IPS-18c (cell line): Measurements from ENCODE around the gene NAA25.
"Not testable (repeated sequence)": the region's sequence is repeated elsewhere in the genome, so short reads cannot be mapped to it uniquely, and the experiment has no call there.

Experiments
- H3K4me3 ChIP-seq: 2 replicates; pipeline ENCODE4 v1.7.0; 2013; ENCODE audit warnings: low read depth, mild to moderate bottlenecking, low read length, moderate library complexity; ENCODE audit not compliant: insufficient read depth
- H3K9me3 ChIP-seq: one replicate; pipeline ENCODE4 v1.6.1; 2013; ENCODE audit warnings: mild to moderate bottlenecking, low read length, moderate library complexity; ENCODE audit not compliant: control insufficient read depth, insufficient read depth

The NAA25 gene

DNA sequence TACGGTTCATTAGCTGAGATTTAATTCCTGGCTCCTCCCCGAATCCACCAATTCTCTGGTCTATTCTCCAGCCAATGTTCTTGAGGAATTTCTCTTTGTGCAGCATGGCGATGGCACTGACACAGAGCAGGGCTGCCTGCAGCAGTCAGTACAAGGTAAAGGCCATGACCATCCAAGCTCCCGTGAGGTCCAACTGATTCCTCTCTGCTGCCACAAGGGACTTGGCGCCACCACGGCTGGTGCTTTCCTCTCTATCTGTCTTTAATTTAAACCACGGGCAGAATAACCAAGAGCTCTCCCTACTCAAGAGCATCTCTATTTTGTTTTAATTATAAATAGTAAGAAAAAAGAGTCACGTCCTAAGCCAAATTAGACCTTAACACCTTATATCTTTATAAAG lies 107.8 kb downstream of the NAA25 start:
- no peaks in the 10 kb centered on the region for H3K9me3 ChIP-seq
- H3K4me3 ChIP-seq, result no peak overlapping the region

DNA sequence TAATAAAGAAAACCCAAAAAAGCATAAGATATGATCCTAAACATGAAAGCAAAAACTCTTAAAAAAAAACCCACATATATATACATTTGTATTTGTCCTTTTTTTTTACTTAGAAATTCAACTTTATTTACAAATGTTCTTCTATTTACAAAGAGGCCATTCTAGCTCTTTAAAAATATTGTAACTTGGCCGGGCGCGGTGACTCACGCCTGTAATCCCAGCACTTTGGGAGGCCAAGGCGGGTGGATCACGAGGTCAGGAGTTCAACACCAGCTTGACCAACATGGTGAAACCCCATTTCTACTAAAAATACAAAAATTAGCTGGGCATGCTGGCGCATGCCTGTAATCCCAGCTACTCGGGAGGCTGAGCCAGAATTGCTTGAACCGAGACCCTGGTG lies 109.5 kb downstream of the NAA25 start:
- not testable (repeated sequence) for H3K9me3 ChIP-seq, H3K4me3 ChIP-seq

DNA sequence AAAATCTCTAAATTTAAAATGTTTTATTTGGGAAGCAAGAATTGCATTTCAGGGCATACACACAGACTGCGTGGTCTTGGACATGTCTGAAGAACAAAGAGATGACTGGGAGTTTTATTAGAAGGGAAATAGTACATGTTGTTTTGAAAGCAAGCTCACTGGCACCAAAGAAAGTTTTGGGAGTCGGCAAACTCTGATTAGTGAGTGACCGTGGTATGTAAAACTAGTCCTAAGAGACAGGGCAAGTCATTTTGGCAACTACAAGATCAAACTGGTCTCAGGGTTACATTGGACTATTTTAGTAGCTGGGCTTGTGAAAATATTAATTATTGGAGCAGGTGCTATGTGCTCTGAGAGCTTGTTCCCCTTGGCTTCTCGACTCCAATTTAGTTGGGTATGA lies 110.6 kb downstream of the NAA25 start:
- Histone ChIP-seq H3K9me3 (no peaks in the 10 kb centered on the region), H3K4me3 (no peak overlapping the region)

DNA sequence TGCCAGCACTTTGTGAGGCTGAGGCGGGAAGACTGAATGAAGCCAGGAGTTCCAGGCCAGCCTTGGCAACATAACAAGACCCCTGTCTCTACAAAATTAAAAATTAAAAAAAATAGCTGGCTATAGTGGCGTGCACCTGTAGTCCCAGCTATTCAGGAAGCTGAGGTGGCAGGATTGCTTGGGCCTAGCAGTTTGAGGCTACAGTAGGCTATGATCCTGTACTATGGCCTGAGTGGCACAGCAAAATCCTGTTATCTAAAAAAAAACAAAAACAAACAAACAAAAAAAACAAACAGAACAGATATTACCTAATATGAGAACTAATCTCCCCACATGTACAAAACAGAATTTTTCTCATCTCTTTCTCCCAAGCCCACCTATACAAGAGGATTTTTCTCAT lies 111.3 kb downstream of the NAA25 start:
- H3K9me3 ChIP-seq, result no peaks in the 10 kb centered on the region
- H3K4me3 ChIP-seq, result no peak overlapping the region

DNA sequence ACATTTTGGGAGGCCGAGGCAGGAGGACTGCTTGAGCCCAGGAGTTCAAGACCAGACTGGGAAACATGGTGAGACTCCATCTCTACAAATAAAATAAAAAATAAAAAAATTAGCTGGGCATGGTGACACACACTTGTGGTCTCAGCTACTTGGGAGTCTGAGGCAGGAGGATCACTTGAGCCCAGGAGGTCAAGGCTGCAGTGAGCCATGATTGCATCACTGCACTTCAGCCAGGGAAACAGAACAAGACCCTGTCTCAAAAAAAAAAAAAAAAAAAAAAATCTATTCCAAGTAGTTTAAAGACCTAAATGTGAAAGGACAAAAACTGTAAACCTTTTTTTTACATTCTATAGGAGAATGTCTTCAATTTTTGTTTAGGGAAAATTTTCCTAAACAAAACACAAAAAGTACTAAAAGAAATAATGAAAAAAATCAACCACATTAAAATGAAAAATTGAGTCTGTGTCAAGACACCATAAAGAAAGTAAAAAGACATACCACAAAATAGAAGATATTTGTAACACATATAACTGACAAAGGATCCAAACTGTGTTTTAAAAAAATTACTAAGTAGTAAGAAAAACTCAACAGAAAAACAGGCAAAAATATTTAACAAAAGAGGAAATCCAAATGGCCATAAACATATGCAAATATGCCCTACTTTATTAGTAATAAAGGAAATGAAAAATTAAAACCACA lies 112.7 kb downstream of the NAA25 start:
- Histone ChIP-seq H3K9me3 (no peaks in the 10 kb centered on the region), H3K4me3 (no peak overlapping the region)

DNA sequence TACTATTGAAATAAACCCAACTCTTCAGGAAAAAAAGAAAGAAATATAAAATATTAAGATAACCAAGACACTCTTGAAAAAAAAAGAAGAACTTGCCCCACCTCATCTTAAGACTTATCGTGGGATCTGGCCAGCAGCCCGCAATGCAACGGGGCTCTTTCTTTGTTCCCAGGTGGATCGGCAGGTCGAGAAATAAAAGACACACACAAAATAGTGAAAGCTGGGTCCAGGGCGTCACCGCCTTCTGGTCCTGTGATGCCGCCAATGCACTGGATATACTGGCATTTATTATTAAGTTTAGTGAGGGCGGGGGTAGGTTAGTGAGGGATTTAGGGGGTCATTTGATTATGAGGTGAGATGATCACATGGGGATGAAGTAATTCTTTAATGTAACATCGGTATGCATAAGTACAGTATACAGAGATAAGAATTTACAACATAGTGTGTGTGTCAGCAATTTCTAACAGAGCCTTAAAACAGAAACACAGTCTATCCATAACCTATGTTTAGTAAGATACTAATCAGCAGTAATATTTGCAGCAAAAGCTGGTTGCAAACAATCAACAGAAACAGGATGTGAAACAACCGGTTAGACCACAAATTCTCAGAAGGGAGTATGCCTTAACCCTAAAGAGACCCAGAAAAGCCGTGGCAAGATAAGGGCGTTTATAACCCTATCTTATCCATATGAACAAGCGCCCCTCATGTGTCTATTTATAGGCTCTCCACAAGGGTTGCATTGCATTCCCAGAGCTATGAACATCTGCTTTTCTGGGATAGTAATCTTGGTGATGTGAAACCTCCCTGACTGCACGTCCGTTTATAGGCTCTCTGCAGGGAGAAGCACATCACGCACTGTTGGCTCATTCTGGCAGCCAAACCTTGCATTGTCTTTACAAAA lies 114.1 kb downstream of the NAA25 start:
- not testable (repeated sequence) for H3K9me3 ChIP-seq, H3K4me3 ChIP-seq

DNA sequence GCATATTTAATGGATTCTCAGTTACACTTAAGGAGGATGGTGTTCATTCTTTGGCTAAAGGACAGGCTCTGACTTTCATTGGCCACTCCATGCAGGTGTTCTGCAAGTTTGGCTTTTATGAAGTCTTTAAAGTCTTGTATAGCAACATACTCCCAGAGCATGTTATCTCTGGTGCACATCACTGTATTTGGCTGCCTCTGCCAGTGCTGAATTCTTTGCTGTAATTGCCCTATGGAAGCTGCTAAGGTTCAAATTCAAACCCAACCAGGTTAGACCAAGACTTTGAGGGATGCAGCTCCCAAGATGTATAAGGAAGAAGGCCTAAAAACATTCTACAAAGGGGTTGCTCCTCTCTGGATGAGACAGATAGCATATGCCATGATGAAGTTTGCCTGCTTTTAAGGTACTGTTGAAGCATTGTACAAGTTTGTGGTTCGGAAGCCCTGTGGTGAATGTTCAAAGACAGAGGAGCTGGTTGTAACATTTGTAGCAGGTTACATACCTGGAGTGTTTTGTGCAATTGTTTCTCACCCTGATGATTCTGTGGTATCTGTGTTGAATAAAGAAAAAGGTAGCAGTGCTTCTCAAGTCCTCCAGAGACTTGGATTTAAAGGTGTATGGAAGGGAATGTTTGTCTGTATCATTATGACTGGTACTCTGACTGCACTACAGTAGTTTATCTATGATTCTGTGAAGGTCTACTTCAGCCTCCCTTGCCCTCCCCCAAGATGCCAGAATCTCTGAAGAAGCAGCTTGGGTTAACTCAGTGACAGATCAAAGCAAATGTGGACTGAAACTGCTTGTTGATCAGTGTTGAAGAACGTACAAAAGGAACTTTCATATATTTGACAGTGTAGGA lies 115.1 kb downstream of the NAA25 start:
- H3K9me3 ChIP-seq, result no peaks in the 10 kb centered on the region
- H3K4me3 ChIP-seq, result no peak overlapping the region

DNA sequence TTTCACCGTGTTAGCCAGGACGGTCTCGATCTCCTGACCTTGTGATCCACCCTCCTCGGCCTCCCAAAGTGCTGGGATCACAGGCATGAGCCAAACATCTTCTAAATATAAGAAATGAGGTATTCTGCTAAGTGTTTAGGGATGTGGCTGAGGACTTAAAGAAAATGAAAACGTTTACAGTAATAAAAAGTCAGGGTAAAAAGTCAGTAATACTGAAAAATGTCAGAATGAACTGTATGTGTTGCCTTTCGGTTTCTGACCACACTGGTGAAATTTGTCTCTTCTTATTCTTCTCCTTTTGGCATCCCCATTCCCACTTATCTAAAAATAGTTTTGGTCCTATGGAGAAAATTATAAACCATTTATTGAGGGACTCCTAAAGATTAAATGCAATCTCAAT lies 116.1 kb downstream of the NAA25 start:
- Histone ChIP-seq H3K4me3 (no peak overlapping the region), H3K9me3 (no peaks in the 10 kb centered on the region)

DNA sequence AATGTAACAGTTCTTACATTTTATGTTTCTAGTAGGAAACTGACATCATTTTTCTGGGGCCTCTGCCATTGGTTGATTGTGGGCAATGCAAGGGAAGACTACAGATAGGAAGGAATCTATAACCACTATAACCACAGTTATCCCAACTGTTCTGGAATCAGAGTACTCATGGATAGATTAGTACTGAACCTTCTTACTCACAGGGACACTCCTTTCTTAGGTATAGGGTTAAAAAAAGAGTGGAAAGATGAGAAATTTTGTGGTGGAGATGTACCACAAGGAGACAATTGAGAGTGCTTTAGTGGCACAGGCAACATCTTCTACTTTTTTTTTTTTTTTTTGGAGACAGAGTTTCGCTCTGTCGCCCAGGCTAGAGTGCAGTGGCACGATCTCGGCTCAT lies 116.6 kb downstream of the NAA25 start:
- H3K9me3 ChIP-seq, result no peaks in the 10 kb centered on the region
- H3K4me3 ChIP-seq, result no peak overlapping the region

DNA sequence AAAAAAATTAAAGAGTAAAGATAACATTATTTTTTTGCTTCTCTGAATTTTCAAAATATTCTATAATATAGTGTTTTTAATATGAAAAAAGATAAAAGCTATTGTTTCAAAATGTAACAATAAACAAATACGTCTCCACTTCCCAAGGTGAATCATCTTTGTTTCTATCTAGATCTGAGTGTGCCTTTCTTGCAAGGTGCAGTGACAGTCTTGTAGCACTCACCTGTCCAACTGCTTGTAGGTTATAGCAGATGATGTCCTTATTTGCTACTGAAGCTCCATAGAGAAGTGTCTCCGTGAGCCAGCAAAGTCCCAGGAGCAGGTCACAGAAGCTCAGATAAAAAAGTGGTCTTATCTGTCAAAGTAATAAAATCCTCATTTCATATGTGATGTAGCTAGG lies 117.0 kb downstream of the NAA25 start:
- Histone ChIP-seq H3K4me3 (no peak overlapping the region), H3K9me3 (no peaks in the 10 kb centered on the region)

DNA sequence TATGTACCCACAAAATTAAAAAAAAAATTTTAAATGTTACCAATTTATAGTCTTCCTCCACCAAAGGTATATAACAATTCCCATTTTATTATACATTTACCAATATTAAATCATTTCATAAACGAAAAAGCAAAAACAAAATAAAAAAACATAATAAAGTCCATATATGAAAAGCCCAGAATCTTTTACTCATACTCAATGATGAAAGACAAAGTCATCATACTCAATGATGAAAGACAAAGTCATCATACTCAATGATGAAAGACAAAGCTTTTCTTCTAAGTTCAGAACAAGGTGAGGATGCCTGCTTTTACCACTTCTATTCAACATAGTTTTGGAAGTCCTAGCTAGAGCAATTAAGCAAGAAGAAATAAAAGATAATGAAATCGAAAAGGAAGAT lies 123.8 kb downstream of the NAA25 start:
- no peaks in the 10 kb centered on the region for H3K9me3 ChIP-seq
- no peak overlapping the region for H3K4me3 ChIP-seq

DNA sequence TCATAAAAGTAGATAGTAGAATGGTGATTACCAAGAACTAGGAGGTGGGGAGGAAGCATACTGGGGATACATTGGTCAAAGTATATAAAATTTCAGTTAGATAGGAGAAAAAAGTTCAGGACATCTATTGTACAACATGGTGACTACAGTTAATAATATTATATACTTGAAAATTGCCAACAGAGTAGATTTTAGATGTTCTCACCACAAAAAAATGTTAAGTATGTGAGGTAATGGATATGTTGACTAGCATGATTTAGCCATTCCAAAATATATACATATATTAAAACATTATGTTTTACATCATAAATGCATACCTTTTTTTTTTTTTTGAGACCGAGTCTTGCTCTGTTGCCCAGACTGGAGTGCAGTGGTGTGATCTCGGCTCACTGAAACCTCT lies 126.6 kb downstream of the NAA25 start:
- no peaks in the 10 kb centered on the region for H3K9me3 ChIP-seq
- no peak overlapping the region for H3K4me3 ChIP-seq

DNA sequence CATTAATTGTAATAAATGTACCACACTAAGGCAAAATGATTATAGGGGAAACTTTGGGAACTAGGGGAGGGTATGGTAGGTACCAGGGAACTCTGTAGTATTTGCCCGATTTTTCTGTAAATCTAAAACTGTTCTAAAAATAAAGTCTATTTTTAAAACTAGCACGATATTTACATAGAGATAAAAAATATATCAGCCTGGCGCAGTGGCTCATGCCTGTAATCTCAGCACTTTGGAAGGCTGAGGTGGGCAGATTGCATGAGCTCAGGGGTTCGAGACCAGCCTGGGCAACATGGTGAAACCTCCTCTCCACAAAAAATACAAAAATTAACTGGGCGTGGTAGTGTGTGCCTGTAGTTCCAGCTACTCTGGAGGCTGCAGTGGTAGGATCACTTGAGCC lies 128.0 kb downstream of the NAA25 start:
- Histone ChIP-seq H3K4me3 (no peak overlapping the region), H3K9me3 (no peaks in the 10 kb centered on the region)

DNA sequence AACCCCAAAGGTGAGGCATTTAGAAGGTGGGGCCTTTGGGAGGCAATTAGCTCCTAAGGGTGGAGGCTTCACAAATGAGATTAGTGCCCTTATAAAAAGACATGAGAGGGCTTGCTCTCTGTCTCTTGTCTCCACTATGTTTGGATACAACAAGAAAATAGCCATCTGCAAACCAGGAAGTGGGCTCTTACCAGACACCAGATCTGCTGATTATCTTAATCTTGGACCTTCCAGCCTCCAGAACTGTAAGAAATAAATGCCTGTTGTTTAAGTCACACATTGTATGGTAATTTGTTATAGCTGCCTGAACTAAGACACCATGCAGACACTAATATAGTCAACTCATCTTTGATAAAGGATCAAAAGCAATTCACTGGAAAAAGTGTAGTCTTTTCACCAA lies 130.0 kb downstream of the NAA25 start:
- Histone ChIP-seq H3K4me3 (no peak overlapping the region), H3K9me3 (no peaks in the 10 kb centered on the region)

DNA sequence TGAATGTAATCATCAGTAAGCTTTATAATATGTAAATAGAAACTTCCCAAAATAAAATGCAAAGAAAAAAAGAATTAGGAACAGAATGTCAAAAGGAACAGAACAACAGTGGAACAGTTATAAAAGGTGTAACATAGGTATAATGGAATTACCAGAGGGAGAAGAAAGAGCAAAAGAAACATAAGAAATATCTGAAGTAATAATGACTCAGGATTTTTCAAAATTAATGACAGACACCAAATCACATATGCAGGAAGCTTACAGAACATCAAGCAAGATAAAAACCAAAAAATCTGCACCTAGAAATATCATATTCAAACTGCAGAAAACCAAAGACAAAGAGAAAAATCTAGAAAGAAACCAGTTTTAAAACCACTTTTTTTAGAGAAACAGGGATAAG lies 131.7 kb downstream of the NAA25 start:
- Histone ChIP-seq H3K9me3 (no peaks in the 10 kb centered on the region), H3K4me3 (no peak overlapping the region)
